ENCODE measurements around the gene G3BP1. TPM values are rescaled to one million over a fixed set of nuclear protein-coding genes. Genes with fewer than 3 reads are reported as not detected.
A peak's percentile ranks its signal among the peaks of the same experiment; 100 is the strongest.

Gene G3BP1
- total and polyA plus RNA-seq, 9 of the 15 experiments (the other 6 are each of a cell fraction or from before 2014, with no cell fraction given), result 54.7 to 264 (median 105) TPM

- no peak for TF ChIP-seq HDAC3 (IDR thresholded peaks at IDR 0.05; ENCODE audit: borderline replicate concordance, partially characterized antibody)
- TF ChIP-seq PTBP1 (IDR thresholded peaks at IDR 0.05; ENCODE audit: low read depth, low read length), result 0 out of 2 replicates have a peak, but pooled peaks have one; percentile 6
- TF ChIP-seq ARID1B (IDR thresholded peaks at IDR 0.05), result peak; percentile 73
- peak; percentile 35 for TF ChIP-seq RBBP5 (IDR thresholded peaks at IDR 0.05; ENCODE audit: borderline replicate concordance, insufficient read depth, low read length, poor library complexity, severe bottlenecking)
- no peak for TF ChIP-seq CAMTA2 (CRISPR knock-in tag; conservative IDR thresholded peaks at IDR 0.05)
- TF ChIP-seq RCOR1 (IDR thresholded peaks at IDR 0.05; ENCODE audit: borderline replicate concordance in 1 of 2, low read depth in 2 of 2, low read length in 2 of 2), result 0 out of 4 replicates have a peak, but pooled peaks of 1 of the 2 experiments have one; percentile 5
- peak; percentile 13 for TF ChIP-seq CHD1 (IDR thresholded peaks at IDR 0.05; ENCODE audit: low read length)
- peak; percentile 71 for TF ChIP-seq CTBP1 (IDR thresholded peaks at IDR 0.05; ENCODE audit: borderline replicate concordance)
- TF ChIP-seq SMARCE1 (IDR thresholded peaks at IDR 0.05), result peak; percentile 19; the same call in 1 of the 2 replicates
- TF ChIP-seq POLR2H (tag; IDR thresholded peaks at IDR 0.05; ENCODE audit: low read depth), result peak; percentile 77; the same call in 1 of the 2 replicates
- TF ChIP-seq ZNF778 (CRISPR knock-in tag; IDR thresholded peaks at IDR 0.05), result no peak
- TF ChIP-seq ZFP36 (IDR thresholded peaks at IDR 0.05; ENCODE audit: low read depth, low read length, partially characterized antibody), result peak; percentile 22
- no peak for TF ChIP-seq FOXA3 (CRISPR knock-in tag; conservative IDR thresholded peaks at IDR 0.05 in 1 of 2, IDR thresholded peaks at IDR 0.05 in 1 of 2)
- peak; percentile 18; the same call in 1 of the 2 replicates for TF ChIP-seq SOX6 (IDR thresholded peaks at IDR 0.05)
- 0 out of 2 replicates have a peak, but pooled peaks have one; percentile 17 for TF ChIP-seq ZNF589 (CRISPR knock-in tag; IDR thresholded peaks at IDR 0.05; ENCODE audit: low read depth)
- TF ChIP-seq SMARCA5 (IDR thresholded peaks at IDR 0.05), result peak; percentile 31; the same call in 1 of the 2 replicates
- peak; percentile 99 for TF ChIP-seq POLR2G (IDR thresholded peaks at IDR 0.05; ENCODE audit: low read depth, low read length)
- TF ChIP-seq, protein P1, sequence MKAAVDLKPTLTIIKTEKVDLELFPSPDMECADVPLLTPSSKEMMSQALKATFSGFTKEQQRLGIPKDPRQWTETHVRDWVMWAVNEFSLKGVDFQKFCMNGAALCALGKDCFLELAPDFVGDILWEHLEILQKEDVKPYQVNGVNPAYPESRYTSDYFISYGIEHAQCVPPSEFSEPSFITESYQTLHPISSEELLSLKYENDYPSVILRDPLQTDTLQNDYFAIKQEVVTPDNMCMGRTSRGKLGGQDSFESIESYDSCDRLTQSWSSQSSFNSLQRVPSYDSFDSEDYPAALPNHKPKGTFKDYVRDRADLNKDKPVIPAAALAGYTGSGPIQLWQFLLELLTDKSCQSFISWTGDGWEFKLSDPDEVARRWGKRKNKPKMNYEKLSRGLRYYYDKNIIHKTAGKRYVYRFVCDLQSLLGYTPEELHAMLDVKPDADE (conservative IDR thresholded peaks at IDR 0.05; ENCODE audit: control insufficient read depth, low read depth, low read length), result peak; percentile 74; the same call in 1 of the 2 replicates
- TF ChIP-seq BCL6 (CRISPR knock-in tag; IDR thresholded peaks at IDR 0.05), result no peak
- peak; percentile 67 for TF ChIP-seq ATF7 (IDR thresholded peaks at IDR 0.05)
- TF ChIP-seq CBFA2T2 (conservative IDR thresholded peaks at IDR 0.05), result peak; percentile 54
- TF ChIP-seq ATF4 (CRISPR knock-in tag; IDR thresholded peaks at IDR 0.05), result no peak
- TF ChIP-seq SMAD4 (CRISPR knock-in tag; conservative IDR thresholded peaks at IDR 0.05), result peak; percentile 22; the same call in 1 of the 2 replicates
- TF ChIP-seq CBX1 (IDR thresholded peaks at IDR 0.05; ENCODE audit: low read depth), result peak; percentile 86
- 0 out of 2 replicates have a peak, but pooled peaks have one; percentile 18 for TF ChIP-seq HLTF (IDR thresholded peaks at IDR 0.05)
Observed at GRCh38 chr5:151758430-151759241, 13.1 kb upstream of the G3BP1 start, which contains the start of gene ATOX1 (continued).

Measured in K562 (cell line).